Measurements from ENCODE around the gene MCAM.
A peak's percentile ranks its signal among the peaks of the same experiment; 100 is the strongest.

The MCAM gene

DNA sequence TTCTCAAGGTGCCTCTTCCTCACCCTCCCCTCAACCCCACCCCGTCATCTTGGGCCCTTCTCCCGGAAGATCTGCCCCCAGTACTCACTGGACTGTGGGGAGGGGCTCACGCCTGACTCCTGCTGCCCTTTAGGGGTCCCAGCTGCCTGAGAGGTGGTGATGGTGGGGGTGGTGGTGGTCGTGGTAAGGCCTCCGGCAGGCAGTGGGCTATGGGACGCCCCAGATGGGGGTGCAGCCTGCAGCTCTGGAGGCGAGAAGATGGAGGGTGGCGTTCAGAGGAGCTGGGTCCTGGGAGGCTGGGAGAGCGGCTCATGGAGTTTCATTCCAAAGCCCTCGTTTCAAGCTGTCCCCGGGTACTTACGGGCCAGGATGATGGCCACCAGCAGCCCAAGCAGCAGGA is 28.8 kb upstream of the MCAM start:
- no peak for DNase-seq

DNA sequence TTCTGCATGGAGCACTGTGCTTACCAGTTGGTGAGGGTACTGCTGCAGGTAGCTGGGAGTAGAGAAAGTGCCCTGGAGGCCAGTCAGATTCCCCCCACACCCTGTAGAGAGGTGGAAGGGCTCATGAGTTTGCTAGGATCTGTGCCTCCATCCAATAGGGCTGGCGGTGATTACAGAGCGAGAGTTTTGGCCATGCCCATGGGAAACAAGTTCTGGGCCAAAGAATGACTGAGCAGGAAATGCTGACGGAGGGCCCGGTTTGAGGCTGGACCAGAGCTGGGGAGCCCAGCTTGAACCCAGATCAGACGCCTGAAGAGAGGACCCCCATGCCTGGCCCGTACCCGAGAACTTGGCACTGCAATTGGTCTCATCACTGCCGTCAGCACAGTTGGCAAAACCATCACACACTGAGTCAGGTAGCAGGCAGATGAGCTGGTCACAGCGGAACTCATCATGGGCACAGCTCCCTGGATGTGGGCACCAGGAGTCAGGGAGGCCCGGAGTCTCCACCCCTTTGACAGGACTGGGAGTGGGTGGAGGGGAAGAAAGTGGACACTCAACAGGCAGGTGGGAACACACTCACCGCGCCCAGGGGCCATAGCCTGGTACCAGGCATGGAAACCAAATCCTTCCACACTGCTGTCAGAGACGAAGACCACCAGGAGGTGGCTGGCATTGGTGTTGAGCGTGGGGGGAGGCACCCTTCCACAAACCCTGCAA is 27.5 kb upstream of the MCAM start:
- DNase-seq, result no peak

DNA sequence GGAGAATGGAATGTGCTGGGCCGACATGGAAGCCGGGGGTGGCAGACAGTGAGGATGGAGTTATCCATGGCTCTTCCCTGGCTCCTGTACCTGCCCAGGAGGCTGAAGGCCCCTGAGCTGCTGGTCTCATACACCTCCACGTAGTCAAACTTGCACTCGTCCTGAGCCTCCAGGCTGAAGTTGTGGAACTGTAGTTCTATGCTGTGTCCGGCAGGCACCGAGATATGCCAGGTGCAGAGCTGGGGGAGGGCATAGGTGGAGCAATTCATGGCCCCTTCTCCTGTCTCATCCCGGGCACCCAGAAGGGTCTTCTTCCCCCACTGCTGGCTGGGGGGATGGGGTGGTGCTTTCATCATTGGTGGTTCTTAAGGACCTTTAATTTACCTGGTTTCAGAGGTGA is 26.8 kb upstream of the MCAM start:
- no peak for DNase-seq

DNA sequence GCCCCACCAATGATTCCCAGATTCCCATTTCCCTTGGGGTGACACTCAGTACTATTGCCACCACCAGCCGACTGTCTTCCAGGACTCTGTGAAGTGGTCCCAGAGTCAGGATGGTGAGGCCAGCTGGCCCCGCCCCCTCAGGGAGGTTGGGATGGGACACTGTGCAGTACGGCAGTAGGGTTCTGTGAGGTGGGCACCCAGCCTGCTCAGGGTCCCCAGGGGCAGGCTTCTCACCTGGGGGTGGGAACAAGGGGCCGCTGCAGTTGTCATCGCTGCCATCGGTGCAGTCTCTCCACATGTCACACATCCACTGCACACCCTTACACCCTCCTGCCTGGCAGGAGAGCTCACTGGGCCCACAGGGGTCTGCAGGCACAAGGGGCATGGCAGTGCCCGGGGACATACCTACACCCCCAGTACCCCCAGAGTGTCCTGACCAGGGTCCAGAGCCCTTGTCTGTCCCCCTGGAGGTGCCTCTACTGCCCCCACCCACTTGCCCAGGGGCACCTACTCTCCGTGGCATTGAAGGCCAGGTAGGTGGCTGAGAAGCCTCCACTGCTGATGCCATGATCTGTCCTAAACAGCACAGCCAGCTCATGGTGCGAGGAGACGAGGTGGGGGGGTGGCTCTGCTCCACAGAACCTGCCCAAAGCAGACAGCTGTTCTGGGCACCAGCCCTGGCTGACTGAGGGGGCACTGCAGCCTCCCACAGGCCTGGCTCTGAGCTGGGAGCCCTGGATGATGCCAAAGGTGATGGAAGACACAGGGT is 25.6 kb upstream of the MCAM start:
- DNase-seq, result no peak

DNA sequence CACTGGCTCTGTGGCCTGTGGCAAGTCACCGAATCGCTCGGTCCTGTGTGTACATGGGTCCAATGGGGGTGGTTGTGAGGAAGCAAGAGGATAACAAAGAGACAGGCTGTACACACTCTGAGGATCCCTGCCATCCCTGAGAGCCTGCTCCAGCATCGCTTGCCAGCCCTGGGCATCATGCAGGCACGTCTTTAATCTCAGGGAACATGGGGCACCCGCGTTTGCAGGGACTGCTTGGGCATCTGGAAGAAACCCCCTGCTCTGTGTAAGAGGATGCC is 25.0 kb upstream of the MCAM start:
- no peak for DNase-seq

DNA sequence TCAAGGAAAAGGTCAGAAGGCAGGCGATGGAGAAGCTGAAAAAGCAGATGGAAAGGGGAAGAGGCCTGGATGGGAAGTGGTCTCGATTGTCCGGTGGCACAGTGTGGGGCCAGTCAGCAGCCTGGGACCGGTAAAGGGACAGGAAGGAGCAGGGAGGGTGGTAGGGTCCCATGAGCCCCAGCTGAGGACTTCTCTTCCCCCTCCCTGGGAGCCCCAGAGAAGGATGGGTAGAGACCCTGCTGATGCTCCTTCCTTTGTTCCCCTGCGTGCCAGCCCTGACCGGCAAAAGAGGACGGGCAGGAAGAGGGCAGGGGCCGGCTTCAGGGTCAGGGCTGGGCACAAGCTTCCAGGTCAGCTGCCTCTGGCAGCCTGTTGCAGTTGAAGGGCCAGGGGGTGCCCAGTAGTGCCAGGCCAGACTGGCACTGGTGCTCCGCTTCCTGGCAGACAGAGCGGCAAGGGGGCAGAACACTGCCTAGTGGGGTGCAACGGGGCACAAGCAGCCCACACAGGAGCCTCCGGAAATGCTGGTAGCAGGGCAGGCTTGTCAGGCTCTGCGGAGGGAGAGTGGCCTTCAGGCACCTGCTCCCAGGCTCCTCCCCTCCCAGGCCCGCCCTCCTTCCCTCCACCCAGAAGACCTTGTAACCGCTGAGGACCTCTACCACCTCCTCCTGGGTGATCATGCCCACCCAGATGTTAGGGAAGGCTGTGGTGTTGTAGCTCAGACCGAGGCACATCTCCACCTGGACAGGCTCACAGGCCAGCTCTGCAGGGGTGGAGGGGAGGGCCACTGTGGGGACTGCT is 24.5 kb upstream of the MCAM start:
- DNase-seq, result no peak

DNA sequence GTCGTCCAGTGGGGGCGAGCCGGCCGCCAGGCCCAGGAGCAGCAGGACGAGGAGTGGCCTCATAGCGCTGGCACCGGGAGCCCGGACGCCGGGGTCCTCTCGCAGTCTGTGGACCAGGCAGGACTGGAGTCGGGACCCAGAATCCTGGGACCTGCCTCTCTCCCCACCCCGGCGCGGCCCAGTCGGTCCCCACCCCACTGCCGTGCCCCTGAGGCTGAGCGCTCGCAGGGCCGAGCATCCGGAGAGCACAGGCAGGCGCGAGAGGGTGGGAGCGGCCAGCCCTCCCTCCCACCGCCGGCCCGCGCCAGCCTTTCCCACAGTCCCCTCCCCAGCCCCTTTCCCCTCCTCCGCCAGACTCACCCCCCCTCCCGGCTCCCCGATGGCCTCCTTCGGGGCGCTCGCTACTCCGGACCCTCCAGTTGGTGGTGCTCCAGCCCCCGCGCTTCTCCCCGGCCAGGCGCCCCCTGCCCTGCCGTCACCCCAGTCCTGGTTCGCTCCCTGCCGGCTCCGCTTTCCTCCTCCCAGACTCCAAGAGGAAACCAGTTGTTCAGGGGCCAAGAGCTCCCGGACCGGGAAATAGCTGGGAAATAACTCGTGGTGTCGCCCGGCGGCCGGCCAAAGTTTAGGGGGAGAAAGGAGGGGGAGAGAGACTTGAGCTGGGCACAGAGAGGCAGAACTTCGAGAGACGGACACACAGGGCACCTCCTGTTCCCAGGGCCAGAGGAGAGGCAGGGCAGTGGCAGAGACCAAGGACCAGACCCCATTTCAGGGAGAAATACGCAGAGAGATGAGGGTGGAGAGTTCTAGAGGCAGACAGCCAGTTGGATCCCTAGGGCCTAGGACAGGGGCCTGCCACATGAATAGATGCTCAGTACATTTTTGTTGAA is 23.6 kb upstream of the MCAM start, which contains the start of gene C1QTNF5:
Gene C1QTNF5 (minus strand): TSS at position 549 of the 887 bp plus-strand sequence. CDS start 486 bp downstream, at position 63.
- no peak for DNase-seq

DNA sequence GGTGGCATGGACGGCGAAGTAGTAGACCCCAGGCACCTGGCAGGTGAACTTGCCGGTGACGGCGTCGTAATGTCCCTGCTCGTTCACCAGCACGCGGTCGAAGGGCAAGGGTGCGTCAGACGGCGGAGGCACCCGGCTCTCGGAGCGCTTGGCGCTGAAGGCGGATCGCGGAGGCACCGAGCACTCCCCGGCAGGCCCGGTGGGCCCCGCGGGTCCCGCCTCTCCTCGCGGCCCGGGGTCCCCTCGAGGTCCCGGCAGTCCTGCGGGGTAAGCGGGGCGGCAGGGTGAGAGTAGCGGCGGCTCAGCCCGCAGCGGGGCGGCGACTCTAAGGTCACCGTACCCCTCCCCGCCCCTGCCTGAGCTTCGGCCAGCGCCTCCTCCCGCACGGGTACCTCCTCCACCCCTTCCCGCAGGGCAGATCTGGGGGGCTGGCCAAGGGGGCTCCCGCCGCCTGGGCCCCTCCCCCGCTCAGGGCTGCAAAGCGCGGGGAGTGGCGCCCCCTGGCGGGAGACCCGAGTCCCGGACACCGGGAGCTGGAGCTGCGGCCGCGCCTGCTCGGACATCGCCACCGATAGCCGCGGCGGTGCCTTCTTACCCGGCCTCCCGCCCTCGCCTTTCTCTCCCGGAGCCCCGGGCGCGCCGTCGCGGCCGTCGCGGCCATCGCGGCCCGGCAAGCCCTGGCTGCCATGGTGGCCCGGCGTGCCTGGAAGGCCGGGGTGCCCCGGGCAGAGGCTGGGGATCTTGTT is 22.8 kb upstream of the MCAM start:
- DNase-seq, result no peak

DNA sequence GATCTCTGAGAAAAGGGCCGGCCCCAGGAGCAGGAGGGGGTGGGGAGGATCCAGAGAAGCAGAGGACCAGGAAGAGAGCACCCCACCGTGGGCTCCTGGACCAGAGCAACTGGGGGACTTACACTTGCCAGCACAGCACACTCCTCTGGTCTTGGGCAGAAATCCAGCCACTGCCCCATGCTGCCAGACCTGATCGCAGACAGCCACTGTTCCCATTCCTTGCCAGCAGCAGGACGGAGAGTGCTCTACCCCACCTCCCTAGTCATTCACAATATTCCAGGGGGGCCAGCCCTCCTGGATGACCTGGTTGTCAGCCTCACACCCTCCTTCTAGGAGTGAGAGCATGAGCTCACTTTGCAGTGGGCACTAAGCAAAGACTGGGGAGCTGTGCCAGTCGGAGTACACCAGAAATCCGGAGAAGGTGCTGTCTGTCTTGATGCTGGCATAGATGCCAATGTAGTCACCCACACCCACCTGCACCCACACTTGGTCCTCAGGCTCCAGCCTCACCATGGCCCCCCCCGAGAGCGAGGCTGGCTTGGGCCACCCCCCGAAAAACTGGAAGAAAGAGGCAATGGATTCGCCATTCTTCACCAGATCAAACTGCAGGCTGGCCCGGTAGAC is 22.1 kb upstream of the MCAM start:
- DNase-seq, result no peak

DNA sequence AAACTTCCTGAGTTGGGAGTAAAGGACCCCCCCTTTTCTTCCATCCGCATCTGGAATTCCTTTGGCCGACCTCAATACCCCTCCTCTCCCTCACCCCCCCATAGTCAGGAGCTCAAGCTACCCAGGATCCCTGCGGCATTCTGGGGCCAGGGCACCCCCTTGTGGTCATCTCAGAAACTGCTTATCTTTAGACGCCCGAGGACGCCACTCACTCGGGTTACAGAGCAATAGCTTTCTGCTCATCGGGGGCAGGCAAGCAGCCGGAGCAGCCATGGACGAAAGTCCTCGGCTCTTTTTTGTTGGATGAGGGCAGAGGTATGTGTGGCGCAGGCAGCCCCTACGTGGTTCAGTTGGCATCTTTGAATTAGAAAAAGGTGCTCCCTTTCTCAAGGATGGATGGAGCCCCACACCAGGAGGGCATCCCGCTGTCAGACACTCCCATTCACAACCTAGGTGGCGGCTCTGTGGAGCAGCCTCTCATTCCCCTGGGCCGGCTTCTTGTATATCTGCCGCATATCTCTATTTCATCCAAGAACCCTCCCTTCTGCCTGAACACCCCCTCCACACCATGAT is 21.5 kb upstream of the MCAM start:
- no peak for DNase-seq

DNA sequence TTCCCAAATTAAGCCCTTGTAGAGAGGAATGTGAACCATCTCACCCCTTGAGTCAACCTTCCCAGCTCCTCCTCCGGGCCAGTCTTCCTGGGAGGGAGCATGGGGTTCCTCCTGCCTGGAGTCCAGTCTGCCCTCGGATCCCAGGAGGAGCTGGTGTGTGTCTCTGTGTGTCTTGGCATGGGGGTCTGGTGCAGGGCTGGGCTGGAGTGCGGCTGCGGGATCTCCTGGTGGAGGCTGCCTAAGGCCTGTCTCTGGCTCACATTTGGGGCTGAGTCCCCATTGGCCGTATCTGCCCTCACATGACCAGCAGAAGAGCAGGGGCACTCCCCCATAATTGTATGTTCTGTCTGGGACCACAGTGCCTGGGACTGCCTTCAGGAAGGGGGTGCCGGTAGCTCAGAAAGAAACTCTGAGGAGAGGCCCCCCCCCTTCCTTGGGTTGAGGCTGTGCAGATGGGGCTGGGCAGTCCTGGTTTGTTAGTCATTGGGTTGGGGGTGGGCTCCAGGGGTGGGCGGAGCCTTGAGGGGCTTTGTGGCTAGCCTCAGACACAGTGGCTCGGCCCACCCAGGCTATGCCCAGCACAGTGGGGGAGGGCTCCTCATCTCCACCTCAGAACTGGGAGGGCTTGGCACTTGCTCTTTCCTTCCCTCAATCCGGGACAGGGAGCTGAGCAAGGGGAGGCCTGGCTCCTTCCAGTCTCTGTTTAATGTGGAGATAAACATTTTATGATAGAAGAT is 20.8 kb upstream of the MCAM start:
- no peak for DNase-seq

DNA sequence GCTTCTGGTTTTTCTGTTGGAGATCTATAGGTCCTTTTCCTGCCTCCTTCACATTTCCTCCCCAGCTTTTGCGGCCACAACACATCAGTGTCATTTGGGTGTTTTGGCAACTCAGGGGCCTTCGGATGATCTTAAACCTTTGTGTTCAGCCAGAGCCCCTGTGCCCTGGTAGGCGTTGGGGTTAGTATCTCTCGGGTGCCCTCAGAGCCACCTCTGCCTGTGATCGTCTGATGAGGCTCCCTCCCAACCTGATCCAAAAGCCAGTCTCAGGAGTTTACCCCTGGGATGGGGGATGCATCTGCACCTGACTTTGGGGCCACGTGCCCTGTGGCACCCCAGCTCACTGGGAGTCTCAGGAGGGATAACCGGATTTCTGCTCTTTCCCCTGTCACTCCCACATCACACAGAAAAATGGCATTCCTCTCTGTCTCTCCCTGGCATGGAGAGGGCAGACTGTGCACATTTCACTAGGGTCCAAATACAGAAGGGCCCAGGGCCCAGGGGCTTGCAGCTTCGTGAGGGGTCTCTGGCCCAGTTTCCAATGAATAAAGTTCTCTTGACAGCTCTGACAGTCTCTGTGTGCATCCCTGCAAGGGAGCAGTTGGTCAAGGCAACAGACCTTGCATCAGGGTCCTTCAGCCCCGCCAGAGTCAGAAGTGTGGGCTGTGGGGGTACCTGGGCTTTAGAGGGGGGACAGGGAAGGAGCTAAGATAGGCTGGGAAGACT is 20.0 kb upstream of the MCAM start:
- no peak for DNase-seq

DNA sequence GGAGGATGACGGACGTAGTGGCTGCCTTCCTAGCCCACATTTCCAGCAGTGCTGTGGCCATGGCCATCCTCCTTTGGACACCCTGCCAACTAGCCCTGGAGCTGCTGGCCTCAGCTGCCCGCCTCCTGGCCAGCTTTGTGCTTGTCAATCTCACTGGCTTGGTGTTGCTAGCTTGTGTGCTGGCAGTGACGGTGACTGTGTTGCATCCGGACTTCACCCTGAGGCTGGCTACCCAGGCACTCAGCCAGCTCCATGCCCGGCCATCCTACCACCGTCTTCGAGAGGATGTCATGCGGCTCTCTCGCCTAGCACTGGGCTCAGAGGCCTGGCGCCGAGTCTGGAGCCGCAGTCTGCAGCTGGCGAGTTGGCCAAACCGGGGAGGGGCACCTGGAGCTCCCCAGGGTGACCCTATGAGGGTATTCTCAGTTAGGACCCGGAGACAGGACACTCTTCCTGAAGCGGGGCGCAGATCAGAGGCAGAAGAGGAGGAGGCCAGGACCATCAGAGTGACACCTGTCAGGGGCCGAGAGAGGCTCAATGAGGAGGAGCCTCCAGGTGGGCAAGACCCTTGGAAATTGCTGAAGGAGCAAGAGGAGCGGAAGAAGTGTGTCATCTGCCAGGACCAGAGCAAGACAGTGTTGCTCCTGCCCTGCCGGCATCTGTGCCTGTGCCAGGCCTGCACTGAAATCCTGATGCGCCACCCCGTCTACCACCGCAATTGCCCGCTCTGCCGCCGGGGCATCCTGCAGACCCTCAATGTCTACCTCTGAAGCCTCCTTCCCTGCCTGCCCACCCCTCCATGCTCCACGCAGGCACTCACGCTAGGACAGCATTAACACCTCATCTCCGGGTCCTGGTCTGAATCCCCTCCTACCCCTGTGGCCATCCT is 19.0 kb upstream of the MCAM start:
- DNase-seq, result no peak

DNA sequence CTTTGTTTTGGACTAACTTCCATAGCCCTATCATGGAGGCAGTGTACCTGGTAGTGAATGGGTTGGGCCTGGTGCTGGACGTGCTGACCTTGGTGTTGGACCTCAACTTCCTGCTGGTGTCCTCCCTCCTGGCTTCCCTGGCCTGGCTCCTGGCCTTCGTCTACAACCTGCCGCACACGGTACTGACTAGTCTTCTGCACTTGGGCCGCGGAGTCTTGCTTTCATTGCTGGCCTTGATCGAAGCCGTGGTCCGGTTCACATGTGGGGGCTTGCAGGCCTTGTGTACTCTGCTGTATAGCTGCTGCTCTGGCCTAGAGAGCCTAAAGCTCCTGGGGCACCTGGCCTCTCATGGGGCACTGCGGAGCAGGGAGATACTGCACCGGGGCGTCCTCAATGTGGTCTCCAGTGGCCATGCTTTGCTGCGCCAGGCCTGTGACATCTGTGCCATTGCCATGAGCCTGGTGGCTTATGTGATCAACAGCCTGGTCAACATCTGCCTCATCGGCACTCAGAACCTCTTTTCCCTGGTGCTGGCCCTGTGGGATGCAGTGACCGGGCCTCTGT is 18.2 kb upstream of the MCAM start:
- DNase-seq, result no peak

DNA sequence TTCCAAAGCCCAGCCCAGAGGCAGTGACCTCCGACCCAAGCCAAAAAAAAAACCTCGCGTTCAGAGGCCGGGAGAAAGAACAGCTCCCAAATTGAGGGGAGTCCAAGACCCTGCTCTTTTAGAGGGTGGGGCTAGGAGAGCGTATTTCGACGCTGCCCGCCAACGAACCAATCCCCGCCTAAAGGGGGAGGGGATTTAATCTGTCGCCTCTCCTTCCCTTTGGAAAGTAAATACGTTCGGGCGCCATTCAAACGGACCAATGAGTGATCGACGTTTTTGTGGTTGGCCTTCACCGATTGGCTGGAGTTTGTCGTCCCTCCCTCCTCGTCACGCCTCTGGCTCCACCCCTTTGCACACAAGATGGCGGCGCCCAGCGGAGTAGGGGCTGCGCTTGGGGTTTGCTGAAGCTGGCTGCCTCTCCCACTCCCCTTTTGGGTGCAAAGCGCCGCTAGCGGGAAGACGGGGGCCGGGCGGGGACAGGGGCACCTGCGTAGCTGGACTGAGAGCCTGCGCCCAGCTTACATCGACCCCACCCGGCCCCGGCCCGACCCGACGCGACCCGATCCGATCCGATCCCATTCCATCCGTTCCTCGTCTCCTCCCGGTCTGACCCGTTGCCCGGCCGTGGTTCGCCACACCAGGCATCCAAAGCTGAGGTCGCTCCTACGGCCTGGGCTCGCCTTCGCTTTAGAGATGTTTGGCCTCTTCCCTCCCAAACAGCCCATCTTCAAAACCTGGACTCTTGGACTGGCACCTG is 17.4 kb upstream of the MCAM start, which contains the start of gene RNF26:
Gene RNF26 (plus strand): TSS at position 354 of the 757 bp plus-strand sequence. CDS start 596 bp downstream, outside the sequence.
- DNase-seq, result peak; percentile 94

DNA sequence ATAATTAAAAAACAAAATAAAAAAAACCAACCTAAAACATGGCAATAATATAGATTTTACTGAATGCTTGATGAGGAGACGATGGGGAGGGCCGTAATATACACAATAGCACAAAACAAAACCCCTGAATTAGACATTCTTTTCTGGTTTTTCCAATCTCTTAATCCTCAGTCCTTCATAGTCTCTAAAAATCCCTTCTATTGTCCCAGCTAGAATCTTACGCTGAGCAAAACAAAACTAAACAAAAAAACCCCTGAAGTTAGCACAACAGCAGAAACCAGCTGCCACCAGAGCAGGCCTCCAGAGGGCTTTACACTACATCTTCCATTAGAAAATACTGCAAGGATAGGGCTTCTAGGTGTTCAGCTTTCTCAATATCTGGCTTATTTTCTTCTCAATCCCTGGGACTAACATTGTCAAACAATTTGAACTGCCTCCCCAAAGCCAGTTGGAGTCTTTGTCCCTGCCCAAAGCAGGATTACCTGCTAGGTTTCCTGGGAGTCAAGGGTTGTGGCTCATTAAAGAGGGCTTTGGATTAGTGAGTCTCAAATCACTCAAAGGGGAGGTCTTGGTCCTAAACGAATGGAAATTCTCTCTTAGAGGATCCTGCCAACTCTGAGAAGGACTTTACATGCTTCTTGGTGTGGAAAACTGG is 15.3 kb upstream of the MCAM start:
- no peak for DNase-seq

DNA sequence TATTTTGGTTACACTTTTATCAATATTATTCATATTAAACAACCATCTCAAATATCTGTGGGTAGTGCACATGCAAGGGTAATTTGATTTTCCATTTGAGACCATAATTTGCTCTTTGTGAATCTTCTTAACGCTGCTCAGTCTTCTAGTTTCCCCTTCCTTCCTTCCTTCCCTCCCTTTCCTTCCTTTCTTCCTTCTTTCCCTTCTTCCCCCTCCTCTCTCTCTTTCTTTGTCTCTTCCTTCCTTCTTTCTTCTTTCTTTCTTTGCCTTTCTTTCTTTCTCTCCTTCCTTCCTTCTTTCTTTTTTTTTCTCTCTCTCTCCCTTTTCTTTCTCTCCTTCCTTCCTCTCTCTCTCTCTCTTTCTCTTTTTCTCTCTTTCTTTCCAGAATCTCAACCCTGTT is 13.3 kb upstream of the MCAM start:
- DNase-seq, result no peak
